ENCODE results near the gene SYTL2.

The SYTL2 gene

GRCh38 chr11:85772695-85773094, 38.2 kb downstream of the SYTL2 start:
- no peak overlapping the region for H2AFZ ChIP-seq (ENCODE audit: low read length)
- H3K36me3 ChIP-seq (ENCODE audit: insufficient read depth, low read length) = no peaks in the 10 kb centered on the region
- H3K4me3 ChIP-seq (ENCODE audit: low read depth, low read length, poor library complexity, severe bottlenecking) = no peak overlapping the region
- H3K27ac ChIP-seq (ENCODE audit: low read depth, low read length, poor library complexity, severe bottlenecking) = no peak overlapping the region
- no peaks in the 10 kb centered on the region for H3K9me2 ChIP-seq (ENCODE audit: low read depth, low read length)
- no peaks in the 10 kb centered on the region for H3K79me2 ChIP-seq (ENCODE audit: insufficient read depth, low read length)
- H3K4me2 ChIP-seq (ENCODE audit: low read length) = no peak overlapping the region
- no peak overlapping the region for H3K9ac ChIP-seq (ENCODE audit: low read length)
- TF ChIP-seq CTCF (IDR thresholded peaks at IDR 0.05; ENCODE audit: low read length) (no peak), EZH2 (IDR thresholded peaks at IDR 0.05; ENCODE audit: borderline replicate concordance, low read length) (no peak)
- no peaks in the 10 kb centered on the region for H3K9me3 ChIP-seq (ENCODE audit: low read length)
- no peaks in the 10 kb centered on the region for H3K4me1 ChIP-seq (ENCODE audit: insufficient read depth, low read length, severe bottlenecking)
- H4K20me1 ChIP-seq (ENCODE audit: insufficient read depth, low read length) = no peaks in the 10 kb centered on the region
- H3F3A ChIP-seq (ENCODE audit: insufficient read depth, low read length) = no peaks in the 10 kb centered on the region
- no peaks in the 10 kb centered on the region for H3K27me3 ChIP-seq (ENCODE audit: insufficient read depth, low read length)

GRCh38 chr11:85771568-85771967, 39.4 kb downstream of the SYTL2 start:
- Histone ChIP-seq H3K79me2 (ENCODE audit: insufficient read depth, low read length) (no peaks in the 10 kb centered on the region), H3F3A (ENCODE audit: insufficient read depth, low read length) (no peaks in the 10 kb centered on the region), H3K27ac (ENCODE audit: low read depth, low read length, poor library complexity, severe bottlenecking) (no peak overlapping the region), H3K9me3 (ENCODE audit: low read length) (no peaks in the 10 kb centered on the region), H3K9ac (ENCODE audit: low read length) (no peak overlapping the region), H3K36me3 (ENCODE audit: insufficient read depth, low read length) (no peaks in the 10 kb centered on the region), H3K4me3 (ENCODE audit: low read depth, low read length, poor library complexity, severe bottlenecking) (no peak overlapping the region), H2AFZ (ENCODE audit: low read length) (no peak overlapping the region), H3K9me2 (ENCODE audit: low read depth, low read length) (no peaks in the 10 kb centered on the region), H3K27me3 (ENCODE audit: insufficient read depth, low read length) (no peaks in the 10 kb centered on the region), H3K4me2 (ENCODE audit: low read length) (no peak overlapping the region), H3K4me1 (ENCODE audit: insufficient read depth, low read length, severe bottlenecking) (no peaks in the 10 kb centered on the region), H4K20me1 (ENCODE audit: insufficient read depth, low read length) (no peaks in the 10 kb centered on the region)
- no peak for TF ChIP-seq CTCF (IDR thresholded peaks at IDR 0.05; ENCODE audit: low read length)

GRCh38 chr11:85769771-85770170, 41.2 kb downstream of the SYTL2 start:
- H3K4me2 ChIP-seq (ENCODE audit: low read length) = no peak overlapping the region
- no peaks in the 10 kb centered on the region for H3K36me3 ChIP-seq (ENCODE audit: insufficient read depth, low read length)
- TF ChIP-seq CTCF (IDR thresholded peaks at IDR 0.05; ENCODE audit: low read length) = no peak
- TF ChIP-seq EZH2 (IDR thresholded peaks at IDR 0.05; ENCODE audit: borderline replicate concordance, low read length) = no peak
- H3K9me3 ChIP-seq (ENCODE audit: low read length) = no peaks in the 10 kb centered on the region
- no peaks in the 10 kb centered on the region for H3F3A ChIP-seq (ENCODE audit: insufficient read depth, low read length)
- no peak overlapping the region for H3K27ac ChIP-seq (ENCODE audit: low read depth, low read length, poor library complexity, severe bottlenecking)
- no peak overlapping the region for H2AFZ ChIP-seq (ENCODE audit: low read length)
- H3K79me2 ChIP-seq (ENCODE audit: insufficient read depth, low read length) = no peaks in the 10 kb centered on the region
- H3K9me2 ChIP-seq (ENCODE audit: low read depth, low read length) = no peaks in the 10 kb centered on the region
- H3K4me3 ChIP-seq (ENCODE audit: low read depth, low read length, poor library complexity, severe bottlenecking) = no peak overlapping the region
- H3K4me1 ChIP-seq (ENCODE audit: insufficient read depth, low read length, severe bottlenecking) = no peaks in the 10 kb centered on the region
- H3K9ac ChIP-seq (ENCODE audit: low read length) = no peak overlapping the region
- no peaks in the 10 kb centered on the region for H3K27me3 ChIP-seq (ENCODE audit: insufficient read depth, low read length)
- no peaks in the 10 kb centered on the region for H4K20me1 ChIP-seq (ENCODE audit: insufficient read depth, low read length)

All from OCI-LY1 (cell line).